ENCODE results near the gene MORN4.
"Not testable (repeated sequence)": the region's sequence is repeated elsewhere in the genome, so short reads cannot be mapped to it uniquely, and the experiment has no call there.

Gene MORN4

GRCh38 chr10:97596101-97597082, 36.9 kb downstream of the MORN4 start:
- DNase-seq, result no peak

- DNase-seq, result no peak
These were observed 39.9 kb downstream of the MORN4 start for GRCh38 chr10:97593421-97593820.

DNA sequence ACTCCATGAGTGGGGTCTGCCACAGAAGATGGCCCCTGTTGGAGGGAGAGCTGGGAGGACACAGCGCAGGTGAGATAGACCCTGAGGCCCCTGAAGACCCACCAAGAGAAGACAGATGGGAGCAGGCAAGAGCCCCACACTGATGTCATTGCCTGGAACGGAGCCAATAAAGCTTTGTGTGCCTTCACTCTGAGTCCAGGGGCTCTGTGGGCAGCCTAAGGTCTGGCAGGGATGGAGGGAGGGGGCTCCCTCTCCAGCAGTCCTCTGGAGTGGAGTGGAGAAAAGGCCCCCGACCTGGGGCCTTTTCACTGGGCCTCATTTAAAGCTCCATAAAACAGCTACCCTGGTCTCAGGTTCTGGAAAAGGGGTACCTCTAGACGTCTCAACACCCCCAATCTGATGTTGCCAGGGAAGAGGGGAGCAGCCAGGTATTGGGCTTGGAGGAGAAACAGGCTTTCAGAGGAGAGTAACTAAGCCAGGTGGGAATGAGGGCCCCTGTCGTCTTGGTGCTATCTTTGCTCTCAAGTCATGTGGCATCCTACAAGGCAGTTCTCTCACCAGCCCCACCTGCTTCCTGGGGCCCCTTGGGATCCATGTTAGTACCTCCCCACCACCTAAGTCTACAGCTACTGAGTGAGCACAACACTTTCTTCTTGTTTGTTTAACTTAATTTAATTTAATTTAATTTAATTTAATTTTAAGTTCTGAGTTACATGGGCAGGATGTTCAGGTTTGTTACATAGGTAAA, 42.4 kb downstream of the MORN4 start:
- no peak for DNase-seq

GRCh38 chr10:97590082-97590747, 43.1 kb downstream of the MORN4 start:
- DNase-seq, result peak; percentile 60

DNA sequence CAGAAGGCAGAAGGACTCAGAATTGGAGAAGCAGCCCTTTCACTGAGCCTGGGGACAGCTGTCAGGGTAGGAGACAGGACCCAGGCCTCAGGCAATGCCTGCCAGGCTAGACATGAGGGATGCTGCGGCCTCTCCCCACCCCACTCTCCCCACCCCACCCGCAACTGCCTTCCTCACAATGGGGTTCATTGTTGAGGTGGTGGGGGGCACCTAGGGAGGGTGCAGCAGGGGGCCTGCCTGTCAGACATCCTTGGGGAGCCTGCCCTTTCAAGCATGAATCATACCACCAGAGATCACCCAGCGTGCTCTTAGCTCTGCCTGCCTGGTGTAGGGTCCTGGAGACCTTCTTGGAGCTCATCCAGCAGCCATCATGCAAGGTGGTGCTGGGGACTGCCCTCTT, 43.8 kb downstream of the MORN4 start, which contains the start of gene C10orf62:
TSS of gene C10orf62 (plus strand) at position 243 of the 400 bp plus-strand sequence. CDS start 177 bp downstream, outside the sequence.
- no peak for DNase-seq

DNA sequence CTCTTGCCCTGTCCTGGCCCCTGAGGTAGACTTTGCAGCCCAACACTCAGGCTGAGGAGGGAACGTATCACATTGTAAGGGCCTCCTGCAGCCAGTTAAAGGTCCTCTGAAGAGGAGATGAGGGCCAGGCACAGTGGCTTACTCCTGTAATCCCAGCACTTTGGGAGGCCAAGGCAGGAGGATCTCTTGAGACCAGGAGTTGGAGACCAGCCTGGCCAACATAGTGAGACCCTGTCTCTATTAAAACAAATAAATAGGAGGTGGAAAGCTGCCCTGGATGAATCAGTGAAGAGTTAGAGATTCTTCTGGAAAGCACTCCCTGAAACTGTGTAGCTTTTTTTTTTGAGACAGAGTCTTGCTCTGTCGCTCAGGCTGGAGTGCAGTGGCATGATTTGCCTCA, 46.1 kb downstream of the MORN4 start:
- DNase-seq, result no peak

- no peak for DNase-seq
These were observed 47.9 kb downstream of the MORN4 start for GRCh38 chr10:97585439-97585811.

GRCh38 chr10:97584798-97585438, 48.4 kb downstream of the MORN4 start:
- DNase-seq, result no peak

GRCh38 chr10:97584060-97584797, 49.1 kb downstream of the MORN4 start, which contains the start of gene HOGA1:
TSS of gene HOGA1 (plus strand) at chr10:97584389. CDS start at chr10:97584704, 315 bp downstream.
- DNase-seq, result no peak

- DNase-seq, result no peak
These were observed 49.8 kb downstream of the MORN4 start for GRCh38 chr10:97583476-97583875.

- no peak for DNase-seq
These were observed 51.1 kb downstream of the MORN4 start for GRCh38 chr10:97582169-97582568.

DNA sequence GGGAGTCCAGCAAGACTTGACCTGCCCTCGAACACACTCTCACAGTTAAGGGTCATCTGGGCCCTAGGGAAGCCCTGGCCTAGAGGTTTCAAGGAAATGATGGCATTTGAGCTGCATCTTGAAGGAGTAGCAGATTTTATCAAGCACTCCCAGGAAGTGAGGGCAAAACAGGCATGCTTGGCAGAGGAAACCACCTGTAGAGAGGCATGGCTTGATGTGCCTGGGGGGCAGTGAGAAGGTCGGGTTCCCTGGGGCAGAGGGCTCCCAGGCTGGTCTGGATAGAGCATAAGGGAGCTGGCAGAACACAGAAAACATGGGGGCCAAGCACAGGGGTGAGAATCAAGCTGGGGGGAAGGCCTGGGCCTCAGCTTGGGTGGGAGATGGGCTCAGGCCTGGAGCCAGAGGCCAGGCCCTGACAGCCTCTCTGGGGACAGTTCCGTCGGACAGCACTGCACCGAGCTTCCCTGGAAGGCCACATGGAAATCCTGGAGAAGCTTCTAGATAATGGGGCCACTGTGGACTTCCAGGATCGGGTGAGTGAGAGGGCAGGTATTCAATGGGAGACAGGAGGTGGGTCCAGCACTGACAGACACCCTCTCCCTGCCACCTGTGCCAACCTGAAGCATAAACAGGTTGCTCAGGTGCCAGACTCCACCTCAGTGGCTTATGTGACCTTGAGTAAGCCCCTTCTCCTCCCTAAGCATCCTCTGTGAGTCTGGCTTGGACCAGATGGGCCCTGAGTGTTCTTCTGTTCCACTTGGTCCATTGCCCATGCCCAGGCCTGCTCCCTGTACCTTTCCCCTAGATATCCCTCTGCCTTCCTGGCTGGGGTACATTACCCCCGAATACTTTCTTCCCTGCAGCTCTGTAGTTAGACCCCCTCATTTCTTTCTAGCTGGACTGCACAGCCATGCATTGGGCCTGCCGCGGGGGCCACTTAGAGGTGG, 52.6 kb downstream of the MORN4 start:
- no peak for DNase-seq

- no peak for DNase-seq
These were observed 55.0 kb downstream of the MORN4 start for GRCh38 chr10:97578171-97578844.

DNA sequence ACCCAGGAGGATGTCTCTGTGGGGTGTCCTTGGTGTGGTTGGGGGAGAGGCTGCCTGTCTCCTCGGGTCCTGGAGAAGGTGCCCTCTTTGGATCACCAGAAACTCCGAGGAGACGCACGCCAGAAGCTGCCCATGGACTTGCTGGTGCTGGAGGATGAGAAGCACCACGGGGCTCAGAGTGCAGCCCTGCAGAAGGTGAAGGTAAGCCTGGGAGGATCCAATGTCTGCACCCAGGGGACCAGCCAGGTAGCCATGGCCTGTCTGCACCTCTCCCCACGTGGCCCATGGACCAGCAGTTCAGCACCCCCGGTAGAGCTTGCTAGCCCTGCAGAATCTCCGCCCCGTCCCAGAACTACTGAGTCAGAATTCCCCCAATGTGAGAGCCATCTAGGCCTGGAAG, 55.6 kb downstream of the MORN4 start:
- DNase-seq, result no peak

- not testable (repeated sequence) for DNase-seq
These were observed 56.8 kb downstream of the MORN4 start for GRCh38 chr10:97576487-97576886.

- no peak for DNase-seq
These were observed 58.1 kb downstream of the MORN4 start for GRCh38 chr10:97575127-97575668.

DNA sequence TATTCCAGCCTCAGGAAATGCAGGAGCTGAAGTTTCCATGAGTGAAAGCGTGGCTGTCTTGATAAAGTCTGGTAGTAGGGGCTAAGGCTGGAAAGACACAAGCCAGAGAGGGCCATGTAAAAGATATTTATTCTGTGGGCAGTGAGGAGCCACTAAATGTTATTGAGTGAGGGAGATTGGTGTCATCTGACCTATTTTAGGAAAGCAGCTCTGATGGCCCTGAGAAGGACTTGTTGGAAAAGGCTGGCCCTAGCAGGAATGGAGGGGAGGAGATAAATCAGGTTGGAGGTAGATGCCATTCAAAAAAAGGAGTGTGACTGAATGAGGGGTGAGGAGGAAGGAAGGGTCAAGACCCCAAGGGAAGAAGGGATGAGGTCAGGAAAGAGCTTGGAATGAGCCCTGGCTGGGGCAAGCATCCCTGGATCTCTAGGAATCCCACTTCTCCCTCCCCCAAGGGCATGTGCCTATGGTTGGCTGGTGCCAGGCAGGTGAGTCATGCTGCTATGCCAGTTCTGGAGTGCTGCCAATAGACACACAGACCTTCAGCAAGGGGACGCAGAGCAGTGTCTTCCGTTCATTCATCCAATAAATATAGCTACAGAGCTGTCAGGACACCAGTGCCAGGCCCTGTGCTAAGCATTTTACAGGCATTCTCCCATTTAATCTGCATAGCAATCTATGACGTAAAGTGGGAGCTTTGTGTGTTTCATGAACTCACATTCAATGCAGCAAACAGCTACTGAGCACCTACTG, 58.8 kb downstream of the MORN4 start:
- no peak for DNase-seq

- no peak for DNase-seq
These were observed 59.6 kb downstream of the MORN4 start for GRCh38 chr10:97573672-97574071.

DNA sequence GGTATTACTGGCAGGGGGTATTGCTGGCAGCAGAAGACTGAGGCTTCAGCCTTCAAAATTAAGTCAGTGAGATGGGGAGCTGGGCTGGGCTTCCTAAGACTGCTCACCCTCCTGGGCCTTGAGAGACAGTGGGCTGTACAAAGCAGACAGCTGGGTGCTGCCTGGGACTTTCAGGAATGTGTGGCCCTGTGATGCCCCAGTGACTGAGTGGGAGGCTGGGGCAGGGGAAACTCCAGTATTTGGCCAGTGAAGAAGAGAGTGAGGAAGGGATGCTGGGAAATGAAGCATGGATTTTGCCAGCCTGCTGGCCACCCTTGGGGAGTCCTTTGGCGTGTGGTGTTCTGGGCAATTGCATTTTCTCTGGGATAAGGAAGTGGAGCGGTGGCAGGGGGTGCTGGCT, 60.3 kb downstream of the MORN4 start:
- DNase-seq, result no peak
